ENCODE data around the gene BRCA1.

DNA sequence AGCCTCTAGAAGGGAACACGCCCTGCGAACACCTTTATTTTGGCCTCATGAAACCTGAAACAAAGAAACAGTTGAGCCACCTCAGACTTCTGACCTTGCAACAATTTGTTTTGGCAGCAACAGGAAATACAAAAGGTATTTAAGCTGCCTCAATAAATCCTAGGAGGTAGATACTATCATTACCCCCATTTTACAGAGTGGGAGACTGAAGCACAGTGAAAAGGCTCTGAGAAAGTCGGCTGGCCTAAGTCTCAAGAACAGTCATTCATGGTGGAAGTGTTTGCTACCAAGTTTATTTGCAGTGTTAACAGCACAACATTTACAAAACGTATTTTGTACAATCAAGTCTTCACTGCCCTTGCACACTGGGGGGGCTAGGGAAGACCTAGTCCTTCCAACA lies 81.1 kb downstream of the BRCA1 start:
- TF ChIP-seq, protein P1, sequence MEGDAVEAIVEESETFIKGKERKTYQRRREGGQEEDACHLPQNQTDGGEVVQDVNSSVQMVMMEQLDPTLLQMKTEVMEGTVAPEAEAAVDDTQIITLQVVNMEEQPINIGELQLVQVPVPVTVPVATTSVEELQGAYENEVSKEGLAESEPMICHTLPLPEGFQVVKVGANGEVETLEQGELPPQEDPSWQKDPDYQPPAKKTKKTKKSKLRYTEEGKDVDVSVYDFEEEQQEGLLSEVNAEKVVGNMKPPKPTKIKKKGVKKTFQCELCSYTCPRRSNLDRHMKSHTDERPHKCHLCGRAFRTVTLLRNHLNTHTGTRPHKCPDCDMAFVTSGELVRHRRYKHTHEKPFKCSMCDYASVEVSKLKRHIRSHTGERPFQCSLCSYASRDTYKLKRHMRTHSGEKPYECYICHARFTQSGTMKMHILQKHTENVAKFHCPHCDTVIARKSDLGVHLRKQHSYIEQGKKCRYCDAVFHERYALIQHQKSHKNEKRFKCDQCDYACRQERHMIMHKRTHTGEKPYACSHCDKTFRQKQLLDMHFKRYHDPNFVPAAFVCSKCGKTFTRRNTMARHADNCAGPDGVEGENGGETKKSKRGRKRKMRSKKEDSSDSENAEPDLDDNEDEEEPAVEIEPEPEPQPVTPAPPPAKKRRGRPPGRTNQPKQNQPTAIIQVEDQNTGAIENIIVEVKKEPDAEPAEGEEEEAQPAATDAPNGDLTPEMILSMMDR (IDR thresholded peaks at IDR 0.05): no peak
- no peak for TF ChIP-seq POLR2A (IDR thresholded peaks at IDR 0.05)

All from right lobe of liver (tissue), 4 donors.